ENCODE measurements around the gene GMCL1. TPM values are rescaled to one million over a fixed set of nuclear protein-coding genes. Genes with fewer than 3 reads are reported as not detected.
A peak's percentile ranks its signal among the peaks of the same experiment; 100 is the strongest.

Gene GMCL1
- total and polyA plus RNA-seq, 9 of the 15 experiments (the other 6 are each of a cell fraction or from before 2014, with no cell fraction given), result 7.0 to 27.3 (median 15.4) TPM

DNA sequence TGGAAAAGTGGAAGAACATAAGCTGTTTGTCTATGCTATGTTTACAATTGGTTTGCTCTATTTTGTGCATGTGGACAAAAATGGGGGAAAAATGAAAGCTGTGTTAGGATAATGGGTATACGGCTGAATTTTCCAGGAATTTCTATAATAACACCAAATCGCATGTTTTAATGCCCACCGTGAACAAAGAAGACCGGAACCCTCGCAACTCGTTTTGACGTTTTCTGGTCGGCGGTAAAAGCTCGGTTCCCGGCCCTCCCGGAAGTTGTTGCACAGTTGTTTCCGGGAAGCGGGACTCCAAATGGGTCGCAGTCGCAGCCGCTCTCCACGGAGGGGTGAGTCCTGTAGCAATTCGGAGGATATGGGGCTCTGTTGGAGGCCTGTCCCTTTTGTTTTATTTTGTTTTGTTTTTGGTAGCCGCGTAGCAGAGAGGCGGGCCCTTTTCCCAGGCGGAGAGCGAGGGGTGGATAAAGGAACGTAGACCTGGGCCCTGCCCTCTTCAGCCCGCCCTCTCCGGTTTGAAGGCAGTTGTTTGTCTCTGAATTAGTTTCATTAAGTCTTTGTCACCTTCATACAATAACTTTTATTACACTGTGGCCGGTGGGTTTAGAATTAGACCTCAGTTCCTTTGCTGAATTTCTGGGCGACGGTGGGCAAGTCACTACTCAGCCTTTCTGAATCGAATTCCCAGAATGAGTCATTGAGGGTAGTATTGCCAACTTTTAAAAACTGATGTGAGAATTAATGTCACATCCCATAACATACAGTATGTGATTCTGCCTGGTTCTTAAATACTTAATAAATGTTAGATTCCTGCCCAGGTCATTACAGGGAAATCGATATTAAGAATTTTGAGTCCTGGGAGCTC lies 64.5 kb downstream of the GMCL1 start, which contains the start of gene SNRNP27 (continued):
- TF ChIP-seq POLR2H (tag; IDR thresholded peaks at IDR 0.05; ENCODE audit: low read depth) (0 out of 2 replicates have a peak, but pooled peaks have one; percentile 53), HDAC2 (IDR thresholded peaks at IDR 0.05) (peak; percentile 56), RB1 (IDR thresholded peaks at IDR 0.05; ENCODE audit: low read depth) (peak; percentile 71), NFE2L1 (tag; IDR thresholded peaks at IDR 0.05; ENCODE audit: borderline replicate concordance, low read depth) (no peak), MED1 (CRISPR knock-in tag; IDR thresholded peaks at IDR 0.05; ENCODE audit: borderline replicate concordance) (no peak), NFRKB (IDR thresholded peaks at IDR 0.05; ENCODE audit: low read depth) (peak; percentile 71; the same call in 1 of the 2 replicates), SMAD1 (IDR thresholded peaks at IDR 0.05; ENCODE audit: low read depth, low read length, partially characterized antibody) (no peak), CREB3L1 (IDR thresholded peaks at IDR 0.05; ENCODE audit: borderline replicate concordance, low read depth) (peak; percentile 55; the same call in 1 of the 2 replicates), ETV1 (tag; conservative IDR thresholded peaks at IDR 0.05; ENCODE audit: low read depth) (peak; percentile 57), ZBTB8A (IDR thresholded peaks at IDR 0.05; ENCODE audit: partially characterized antibody) (no peak)
- TF ChIP-seq, protein P1, sequence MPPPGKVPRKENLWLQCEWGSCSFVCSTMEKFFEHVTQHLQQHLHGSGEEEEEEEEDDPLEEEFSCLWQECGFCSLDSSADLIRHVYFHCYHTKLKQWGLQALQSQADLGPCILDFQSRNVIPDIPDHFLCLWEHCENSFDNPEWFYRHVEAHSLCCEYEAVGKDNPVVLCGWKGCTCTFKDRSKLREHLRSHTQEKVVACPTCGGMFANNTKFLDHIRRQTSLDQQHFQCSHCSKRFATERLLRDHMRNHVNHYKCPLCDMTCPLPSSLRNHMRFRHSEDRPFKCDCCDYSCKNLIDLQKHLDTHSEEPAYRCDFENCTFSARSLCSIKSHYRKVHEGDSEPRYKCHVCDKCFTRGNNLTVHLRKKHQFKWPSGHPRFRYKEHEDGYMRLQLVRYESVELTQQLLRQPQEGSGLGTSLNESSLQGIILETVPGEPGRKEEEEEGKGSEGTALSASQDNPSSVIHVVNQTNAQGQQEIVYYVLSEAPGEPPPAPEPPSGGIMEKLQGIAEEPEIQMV (tag; conservative IDR thresholded peaks at IDR 0.05; ENCODE audit: low read depth), result peak; percentile 60; the same call in 1 of the 2 replicates
- TF ChIP-seq, protein P2, sequence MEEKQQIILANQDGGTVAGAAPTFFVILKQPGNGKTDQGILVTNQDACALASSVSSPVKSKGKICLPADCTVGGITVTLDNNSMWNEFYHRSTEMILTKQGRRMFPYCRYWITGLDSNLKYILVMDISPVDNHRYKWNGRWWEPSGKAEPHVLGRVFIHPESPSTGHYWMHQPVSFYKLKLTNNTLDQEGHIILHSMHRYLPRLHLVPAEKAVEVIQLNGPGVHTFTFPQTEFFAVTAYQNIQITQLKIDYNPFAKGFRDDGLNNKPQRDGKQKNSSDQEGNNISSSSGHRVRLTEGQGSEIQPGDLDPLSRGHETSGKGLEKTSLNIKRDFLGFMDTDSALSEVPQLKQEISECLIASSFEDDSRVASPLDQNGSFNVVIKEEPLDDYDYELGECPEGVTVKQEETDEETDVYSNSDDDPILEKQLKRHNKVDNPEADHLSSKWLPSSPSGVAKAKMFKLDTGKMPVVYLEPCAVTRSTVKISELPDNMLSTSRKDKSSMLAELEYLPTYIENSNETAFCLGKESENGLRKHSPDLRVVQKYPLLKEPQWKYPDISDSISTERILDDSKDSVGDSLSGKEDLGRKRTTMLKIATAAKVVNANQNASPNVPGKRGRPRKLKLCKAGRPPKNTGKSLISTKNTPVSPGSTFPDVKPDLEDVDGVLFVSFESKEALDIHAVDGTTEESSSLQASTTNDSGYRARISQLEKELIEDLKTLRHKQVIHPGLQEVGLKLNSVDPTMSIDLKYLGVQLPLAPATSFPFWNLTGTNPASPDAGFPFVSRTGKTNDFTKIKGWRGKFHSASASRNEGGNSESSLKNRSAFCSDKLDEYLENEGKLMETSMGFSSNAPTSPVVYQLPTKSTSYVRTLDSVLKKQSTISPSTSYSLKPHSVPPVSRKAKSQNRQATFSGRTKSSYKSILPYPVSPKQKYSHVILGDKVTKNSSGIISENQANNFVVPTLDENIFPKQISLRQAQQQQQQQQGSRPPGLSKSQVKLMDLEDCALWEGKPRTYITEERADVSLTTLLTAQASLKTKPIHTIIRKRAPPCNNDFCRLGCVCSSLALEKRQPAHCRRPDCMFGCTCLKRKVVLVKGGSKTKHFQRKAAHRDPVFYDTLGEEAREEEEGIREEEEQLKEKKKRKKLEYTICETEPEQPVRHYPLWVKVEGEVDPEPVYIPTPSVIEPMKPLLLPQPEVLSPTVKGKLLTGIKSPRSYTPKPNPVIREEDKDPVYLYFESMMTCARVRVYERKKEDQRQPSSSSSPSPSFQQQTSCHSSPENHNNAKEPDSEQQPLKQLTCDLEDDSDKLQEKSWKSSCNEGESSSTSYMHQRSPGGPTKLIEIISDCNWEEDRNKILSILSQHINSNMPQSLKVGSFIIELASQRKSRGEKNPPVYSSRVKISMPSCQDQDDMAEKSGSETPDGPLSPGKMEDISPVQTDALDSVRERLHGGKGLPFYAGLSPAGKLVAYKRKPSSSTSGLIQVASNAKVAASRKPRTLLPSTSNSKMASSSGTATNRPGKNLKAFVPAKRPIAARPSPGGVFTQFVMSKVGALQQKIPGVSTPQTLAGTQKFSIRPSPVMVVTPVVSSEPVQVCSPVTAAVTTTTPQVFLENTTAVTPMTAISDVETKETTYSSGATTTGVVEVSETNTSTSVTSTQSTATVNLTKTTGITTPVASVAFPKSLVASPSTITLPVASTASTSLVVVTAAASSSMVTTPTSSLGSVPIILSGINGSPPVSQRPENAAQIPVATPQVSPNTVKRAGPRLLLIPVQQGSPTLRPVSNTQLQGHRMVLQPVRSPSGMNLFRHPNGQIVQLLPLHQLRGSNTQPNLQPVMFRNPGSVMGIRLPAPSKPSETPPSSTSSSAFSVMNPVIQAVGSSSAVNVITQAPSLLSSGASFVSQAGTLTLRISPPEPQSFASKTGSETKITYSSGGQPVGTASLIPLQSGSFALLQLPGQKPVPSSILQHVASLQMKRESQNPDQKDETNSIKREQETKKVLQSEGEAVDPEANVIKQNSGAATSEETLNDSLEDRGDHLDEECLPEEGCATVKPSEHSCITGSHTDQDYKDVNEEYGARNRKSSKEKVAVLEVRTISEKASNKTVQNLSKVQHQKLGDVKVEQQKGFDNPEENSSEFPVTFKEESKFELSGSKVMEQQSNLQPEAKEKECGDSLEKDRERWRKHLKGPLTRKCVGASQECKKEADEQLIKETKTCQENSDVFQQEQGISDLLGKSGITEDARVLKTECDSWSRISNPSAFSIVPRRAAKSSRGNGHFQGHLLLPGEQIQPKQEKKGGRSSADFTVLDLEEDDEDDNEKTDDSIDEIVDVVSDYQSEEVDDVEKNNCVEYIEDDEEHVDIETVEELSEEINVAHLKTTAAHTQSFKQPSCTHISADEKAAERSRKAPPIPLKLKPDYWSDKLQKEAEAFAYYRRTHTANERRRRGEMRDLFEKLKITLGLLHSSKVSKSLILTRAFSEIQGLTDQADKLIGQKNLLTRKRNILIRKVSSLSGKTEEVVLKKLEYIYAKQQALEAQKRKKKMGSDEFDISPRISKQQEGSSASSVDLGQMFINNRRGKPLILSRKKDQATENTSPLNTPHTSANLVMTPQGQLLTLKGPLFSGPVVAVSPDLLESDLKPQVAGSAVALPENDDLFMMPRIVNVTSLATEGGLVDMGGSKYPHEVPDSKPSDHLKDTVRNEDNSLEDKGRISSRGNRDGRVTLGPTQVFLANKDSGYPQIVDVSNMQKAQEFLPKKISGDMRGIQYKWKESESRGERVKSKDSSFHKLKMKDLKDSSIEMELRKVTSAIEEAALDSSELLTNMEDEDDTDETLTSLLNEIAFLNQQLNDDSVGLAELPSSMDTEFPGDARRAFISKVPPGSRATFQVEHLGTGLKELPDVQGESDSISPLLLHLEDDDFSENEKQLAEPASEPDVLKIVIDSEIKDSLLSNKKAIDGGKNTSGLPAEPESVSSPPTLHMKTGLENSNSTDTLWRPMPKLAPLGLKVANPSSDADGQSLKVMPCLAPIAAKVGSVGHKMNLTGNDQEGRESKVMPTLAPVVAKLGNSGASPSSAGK (IDR thresholded peaks at IDR 0.05), result no peak
